Keratinocyte (primary cell): ENCODE results near the gene GDNF. TPM values are rescaled to one million over a fixed set of nuclear protein-coding genes. Genes with fewer than 3 reads are reported as not detected.

ENCODE experiments used
- DNase-seq: peaks from one replicate; pipeline ENCODE4 v3.0.0-alpha.2; 2011; ENCODE audit warnings: low read depth, missing footprints, low spot score
- FAIRE-seq: peaks from 2 replicates; lab custom pipeline; 2011; peaks lifted over from hg19 to GRCh38; lab: Jason Lieb, UNC
- H2AFZ ChIP-seq: 2 replicates; pipeline ENCODE4 v1.6.0; 2012; ENCODE audit warnings: low read length, control low read depth, inconsistent platforms; ENCODE audit not compliant: control insufficient read depth
- H3K27ac ChIP-seq: 2 replicates; pipeline ENCODE4 v1.5.1; 2011; ENCODE audit warnings: low read length; ENCODE audit not compliant: control insufficient read depth, insufficient read depth
- H3K27me3 ChIP-seq: 3 replicates; pipeline ENCODE4 v1.6.0; 2011; ENCODE audit warnings: low read length; ENCODE audit not compliant: control insufficient read depth, insufficient read depth; ENCODE audit errors: extremely low read depth
- H3K36me3 ChIP-seq, 2 experiments: 2 replicates in 1 of 2; 3 replicates in 1 of 2; pipeline ENCODE4 v1.5.1; 2011; ENCODE audit warnings: low read length in 2 of 2, mild to moderate bottlenecking in 1 of 2; ENCODE audit not compliant: control insufficient read depth in 2 of 2, insufficient read depth in 2 of 2; ENCODE audit errors: extremely low read depth in 1 of 2
- H3K4me1 ChIP-seq: 3 replicates; pipeline ENCODE4 v1.5.1; 2011; ENCODE audit warnings: low read length; ENCODE audit not compliant: control insufficient read depth, insufficient read depth; ENCODE audit errors: extremely low read depth
- H3K4me2 ChIP-seq: 3 replicates; pipeline ENCODE4 v1.6.0; 2011; ENCODE audit warnings: low read depth, low read length; ENCODE audit not compliant: control insufficient read depth, insufficient read depth; ENCODE audit errors: extremely low read depth
- H3K4me3 ChIP-seq, 3 experiments: fragments of 200-600 bp in 1 of 3; sonication (generic) in 1 of 3; 2 replicates in 2 of 3; 3 replicates in 1 of 3; pipeline ENCODE4 v1.5.1; 2011 to 2016; ENCODE audit warnings: low read length in 3 of 3, mild to moderate bottlenecking in 3 of 3, control low read depth in 2 of 3, inconsistent platforms in 1 of 3, low read depth in 1 of 3, mixed read lengths in 1 of 3, mixed run types in 1 of 3, moderate library complexity in 1 of 3; ENCODE audit not compliant: control insufficient read depth in 2 of 3, insufficient read depth in 2 of 3; ENCODE audit errors: extremely low read depth in 1 of 3
- H3K79me2 ChIP-seq: 2 replicates; pipeline ENCODE4 v1.6.0; 2012; ENCODE audit warnings: low read length; ENCODE audit not compliant: control insufficient read depth, insufficient read depth
- H3K9ac ChIP-seq: 3 replicates; pipeline ENCODE4 v1.6.0; 2011; ENCODE audit warnings: low read length; ENCODE audit not compliant: control insufficient read depth, insufficient read depth; ENCODE audit errors: extremely low read depth
- H3K9me1 ChIP-seq: 3 replicates; pipeline ENCODE4 v1.6.0; 2011; ENCODE audit warnings: low read length; ENCODE audit not compliant: control insufficient read depth, insufficient read depth; ENCODE audit errors: extremely low read depth
- H3K9me3 ChIP-seq: 2 replicates; pipeline ENCODE4 v1.5.1; 2012; ENCODE audit warnings: low read depth, low read length; ENCODE audit not compliant: control insufficient read depth
- H4K20me1 ChIP-seq: 3 replicates; pipeline ENCODE4 v1.6.0; 2011; ENCODE audit warnings: low read length; ENCODE audit not compliant: control insufficient read depth, insufficient read depth; ENCODE audit errors: extremely low read depth
- EZH2 ChIP-seq: IDR thresholded peaks from one replicate; pipeline ENCODE4 v1.6.1; 2012; ENCODE audit warnings: inconsistent platforms, mild to moderate bottlenecking, low read length, moderate library complexity
- dilution Hi-C: fragments of 300-500 bp; cut with MboI; formaldehyde crosslinking; loops from one replicate; pipeline ENCODE4 v1.7.0; 2020; ENCODE audit warnings: low sequenced_read_pairs; ENCODE audit not compliant: extremely low pct_ligation_motif_present
- polyA plus RNA-seq, 5 experiments: library from polyadenylated mRNA; depleted of rRNA in 3 of 5; stranded (reverse) in 3 of 5; stranded (forward) in 1 of 5; unstranded in 1 of 5; fragments of >200 nt; gene quantifications; 1 replicate in 1 of 5; 2 replicates in 3 of 5; 3 replicates in 1 of 5; pipeline versions ENCODE4 v1.2.1 to v1.2.3, GENCODE V29; 2011 to 2012; ENCODE audit warnings: missing spikeins in 2 of 5, low read depth in 1 of 5, low replicate concordance in 1 of 5
- TF ChIP-seq, protein P1 (sequence below), 3 experiments: IDR thresholded peaks in 1 of 3; conservative IDR thresholded peaks in 1 of 3; optimal IDR thresholded peaks in 1 of 3; 2 replicates in 2 of 3; 3 replicates in 1 of 3; pipeline versions ENCODE3 to v1.5.1; 2011; ENCODE audit warnings: low read length in 3 of 3, mild to moderate bottlenecking in 3 of 3, moderate library complexity in 2 of 3, control low read depth in 1 of 3, inconsistent platforms in 1 of 3; ENCODE audit not compliant: insufficient read depth in 2 of 3; ENCODE audit errors: extremely low read depth in 1 of 3

GDNF gene
- polyA plus RNA-seq, 1 donor (not counting 4 experiments of a cell fraction or from before 2014, with no cell fraction given), result 2.4 TPM

GRCh38 chr5:37792975-37793631 lies 46.7 kb downstream of the GDNF start:
- Histone ChIP-seq H3K79me2 (no peaks in the 10 kb centered on the region), H3K4me2 (no peak overlapping the region), H3K9ac (no peak overlapping the region), H3K27me3 (no peaks in the 10 kb centered on the region), H3K36me3 (no peaks in the 10 kb centered on the region), H3K9me1 (no peaks in the 10 kb centered on the region), H4K20me1 (no peaks in the 10 kb centered on the region), H3K9me3 (peaks cover 3% of the 10 kb centered on the region), H3K4me1 (peaks cover 2% of the 10 kb centered on the region), H3K27ac (no peak overlapping the region), H2AFZ (no peak overlapping the region), H3K4me3 (no peak overlapping the region)
- FAIRE-seq (no peak), DNase-seq (no peak)
- TF ChIP-seq, protein P1, sequence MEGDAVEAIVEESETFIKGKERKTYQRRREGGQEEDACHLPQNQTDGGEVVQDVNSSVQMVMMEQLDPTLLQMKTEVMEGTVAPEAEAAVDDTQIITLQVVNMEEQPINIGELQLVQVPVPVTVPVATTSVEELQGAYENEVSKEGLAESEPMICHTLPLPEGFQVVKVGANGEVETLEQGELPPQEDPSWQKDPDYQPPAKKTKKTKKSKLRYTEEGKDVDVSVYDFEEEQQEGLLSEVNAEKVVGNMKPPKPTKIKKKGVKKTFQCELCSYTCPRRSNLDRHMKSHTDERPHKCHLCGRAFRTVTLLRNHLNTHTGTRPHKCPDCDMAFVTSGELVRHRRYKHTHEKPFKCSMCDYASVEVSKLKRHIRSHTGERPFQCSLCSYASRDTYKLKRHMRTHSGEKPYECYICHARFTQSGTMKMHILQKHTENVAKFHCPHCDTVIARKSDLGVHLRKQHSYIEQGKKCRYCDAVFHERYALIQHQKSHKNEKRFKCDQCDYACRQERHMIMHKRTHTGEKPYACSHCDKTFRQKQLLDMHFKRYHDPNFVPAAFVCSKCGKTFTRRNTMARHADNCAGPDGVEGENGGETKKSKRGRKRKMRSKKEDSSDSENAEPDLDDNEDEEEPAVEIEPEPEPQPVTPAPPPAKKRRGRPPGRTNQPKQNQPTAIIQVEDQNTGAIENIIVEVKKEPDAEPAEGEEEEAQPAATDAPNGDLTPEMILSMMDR (optimal IDR thresholded peaks at IDR 0.05 in 1 of 3, IDR thresholded peaks at IDR 0.05 in 1 of 3, conservative IDR thresholded peaks at IDR 0.05 in 1 of 3; ENCODE audit: extremely low read depth in 1 of 3, insufficient read depth in 2 of 3, low read length in 3 of 3), result no peak
- no peak for TF ChIP-seq EZH2
- dilution Hi-C loops, result no loop called here

DNA sequence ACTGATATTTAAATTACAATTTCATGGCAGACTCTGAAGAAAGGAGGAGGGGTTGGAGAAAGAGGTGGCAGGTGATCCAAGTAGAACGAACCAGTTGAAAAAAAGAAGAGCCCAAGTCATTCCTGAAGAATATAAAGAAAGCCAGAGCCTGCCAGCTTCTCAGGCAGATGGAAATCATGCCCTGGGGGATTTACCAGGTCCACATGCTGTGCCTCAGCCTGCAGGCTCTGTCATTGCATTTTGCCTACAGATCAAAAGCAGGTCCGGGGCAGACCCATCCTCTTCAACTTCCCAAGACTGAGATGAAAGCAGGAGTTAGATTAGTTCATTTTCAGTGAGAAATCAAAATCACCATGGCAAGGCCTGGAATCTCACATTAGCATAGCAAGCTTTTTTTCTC lies 48.5 kb downstream of the GDNF start:
- Histone ChIP-seq H3K9ac (no peak overlapping the region), H3K27me3 (no peaks in the 10 kb centered on the region), H3K27ac (no peak overlapping the region), H3K9me1 (no peaks in the 10 kb centered on the region), H2AFZ (no peak overlapping the region), H4K20me1 (no peaks in the 10 kb centered on the region), H3K36me3 (no peaks in the 10 kb centered on the region), H3K79me2 (no peaks in the 10 kb centered on the region), H3K4me1 (peaks cover 13% of the 10 kb centered on the region), H3K9me3 (peaks cover 3% of the 10 kb centered on the region), H3K4me2 (no peak overlapping the region), H3K4me3 (no peak overlapping the region)
- FAIRE-seq (no peak), DNase-seq (no peak)
- dilution Hi-C loops, result no loop called here
- TF ChIP-seq, protein P1 (optimal IDR thresholded peaks at IDR 0.05 in 1 of 3, IDR thresholded peaks at IDR 0.05 in 1 of 3, conservative IDR thresholded peaks at IDR 0.05 in 1 of 3; ENCODE audit: extremely low read depth in 1 of 3, insufficient read depth in 2 of 3, low read length in 3 of 3), result no peak
- no peak for TF ChIP-seq EZH2
